Ramos (cell line): Measurements from ENCODE around the gene CARS1.

Source experiments
- in situ Hi-C: fragments of 300-500 bp; cut with MboI; formaldehyde crosslinking; loops from one replicate; pipeline ENCODE4 v1.14.3; 2022; ENCODE audit warnings: low sequenced_read_pairs; ENCODE audit not compliant: unreplicated experiment

The CARS1 gene

GRCh38 chr11:2998073-2998850, 59.0 kb downstream of the CARS1 start:
- in situ Hi-C loops = loop anchor here (25.0 kb wide), 1 partner anchor 739 kb away; no protein-coding TSS in a partner anchor

- in situ Hi-C loops = loop anchor here (25.0 kb wide), 1 partner anchor 740 kb away; no protein-coding TSS in a partner anchor
Observed at GRCh38 chr11:2997406-2997805, 59.8 kb downstream of the CARS1 start.

GRCh38 chr11:2996976-2997375, 60.2 kb downstream of the CARS1 start:
- in situ Hi-C loops = loop anchor here (25.0 kb wide), 1 partner anchor 740 kb away; no protein-coding TSS in a partner anchor

GRCh38 chr11:2995893-2996554, 61.2 kb downstream of the CARS1 start:
- in situ Hi-C loops = loop anchor here (25.0 kb wide), 1 partner anchor 741 kb away; no protein-coding TSS in a partner anchor

- in situ Hi-C loops = loop anchor here (25.0 kb wide), 1 partner anchor 742 kb away; no protein-coding TSS in a partner anchor
Observed at GRCh38 chr11:2995031-2995561, 62.1 kb downstream of the CARS1 start.

- in situ Hi-C loops = loop anchor here (25.0 kb wide), 1 partner anchor 743 kb away; no protein-coding TSS in a partner anchor
Observed at GRCh38 chr11:2994336-2994730, 62.9 kb downstream of the CARS1 start.

GRCh38 chr11:2992997-2993325, 64.3 kb downstream of the CARS1 start:
- in situ Hi-C loops = loop anchor here (25.0 kb wide), 1 partner anchor 744 kb away; no protein-coding TSS in a partner anchor

GRCh38 chr11:2992234-2992996, 64.8 kb downstream of the CARS1 start, which contains the start of gene NAP1L4:
NAP1L4 (minus strand) TSS chr11:2992329; CDS start chr11:2979220, 13,109 bp downstream.
- in situ Hi-C loops = loop anchor here (25.0 kb wide), 1 partner anchor 745 kb away; no protein-coding TSS in a partner anchor

- in situ Hi-C loops = loop anchor here (25.0 kb wide), 1 partner anchor 746 kb away; no protein-coding TSS in a partner anchor
Observed at GRCh38 chr11:2991452-2992233, 65.6 kb downstream of the CARS1 start.

- in situ Hi-C loops = loop anchor here (25.0 kb wide), 1 partner anchor 746 kb away; no protein-coding TSS in a partner anchor
Observed at GRCh38 chr11:2990617-2991451, 66.4 kb downstream of the CARS1 start.

GRCh38 chr11:2989551-2989950, 67.7 kb downstream of the CARS1 start:
- in situ Hi-C loops = loop anchor here (25.0 kb wide), 1 partner anchor 748 kb away; no protein-coding TSS in a partner anchor

- in situ Hi-C loops = loop anchor here (25.0 kb wide), 1 partner anchor 748 kb away; no protein-coding TSS in a partner anchor
Observed at GRCh38 chr11:2989006-2989405, 68.2 kb downstream of the CARS1 start.

GRCh38 chr11:2987881-2988861, 69.1 kb downstream of the CARS1 start:
- in situ Hi-C loops = loop anchor here (25.0 kb wide), 1 partner anchor 749 kb away; no protein-coding TSS in a partner anchor

- in situ Hi-C loops = loop anchor here (25.0 kb wide), 1 partner anchor 753 kb away; no protein-coding TSS in a partner anchor
Observed at GRCh38 chr11:2983908-2984307, 73.3 kb downstream of the CARS1 start.

- in situ Hi-C loops = loop anchor here (25.0 kb wide), 1 partner anchor 755 kb away; no protein-coding TSS in a partner anchor
Observed at GRCh38 chr11:2982214-2982613, 75.0 kb downstream of the CARS1 start.

GRCh38 chr11:2981130-2981529, 76.1 kb downstream of the CARS1 start:
- in situ Hi-C loops = loop anchor here (25.0 kb wide), 1 partner anchor 756 kb away; no protein-coding TSS in a partner anchor
